H1 (cell line): ENCODE data around the gene FAR1. TPM values are rescaled to one million over a fixed set of nuclear protein-coding genes. Genes with fewer than 3 reads are reported as not detected.

Experiments used
- CTCF ChIA-PET: fragments of 300-600 bp; sonication (Branson Sonifier 250); formaldehyde crosslinking; loops from one replicate; lab custom pipeline; 2021; ENCODE audit not compliant: partially characterized antibody; lab: Charles Lee
- POLR2A ChIA-PET: fragments of 300-600 bp; sonication (Branson Sonifier 250); formaldehyde crosslinking; loops from one replicate; lab custom pipeline; 2021; ENCODE audit warnings: inconsistent platforms; ENCODE audit not compliant: partially characterized antibody; lab: Charles Lee
- DNase-seq, 2 experiments: peaks; one replicate each; pipeline versions ENCODE4 v3.0.0 to v3.0.0-alpha.2; 2010 to 2022; ENCODE audit warnings: low spot score in 2 of 2, low read depth in 1 of 2, mixed read lengths in 1 of 2
- FAIRE-seq: peaks from 2 replicates; lab custom pipeline; 2011; peaks lifted over from hg19 to GRCh38; lab: Jason Lieb, UNC
- H2AFZ ChIP-seq: 2 replicates; pipeline ENCODE4 v1.8.1; 2012; ENCODE audit warnings: low read length, inconsistent platforms
- H2AK5ac ChIP-seq: 2 replicates; pipeline ENCODE4 v1.6.1; 2013; ENCODE audit warnings: low read depth, low read length
- H2BK120ac ChIP-seq: replicated peaks from 2 replicates; pipeline ENCODE3; 2013; ENCODE audit warnings: low read depth, low read length, inconsistent platforms
- H2BK12ac ChIP-seq: 2 replicates; pipeline ENCODE4 v1.6.1; 2013; ENCODE audit warnings: low read depth, low read length
- H2BK15ac ChIP-seq: 2 replicates; pipeline ENCODE4 v1.6.1; 2013; ENCODE audit warnings: low read length
- H2BK20ac ChIP-seq: 2 replicates; pipeline ENCODE4 v1.6.1; 2013; ENCODE audit warnings: low read length
- H2BK5ac ChIP-seq: 2 replicates; pipeline ENCODE4 v1.6.1; 2013; ENCODE audit warnings: low read depth, low read length
- H3K14ac ChIP-seq: 2 replicates; pipeline ENCODE4 v1.6.1; 2013; ENCODE audit warnings: inconsistent platforms; ENCODE audit not compliant: insufficient read length
- H3K18ac ChIP-seq: 2 replicates; pipeline ENCODE4 v1.6.1; 2013; ENCODE audit warnings: low read length; ENCODE audit errors: extremely low read depth
- H3K23ac ChIP-seq: 2 replicates; pipeline ENCODE4 v1.6.1; 2013; ENCODE audit warnings: inconsistent platforms; ENCODE audit not compliant: insufficient read length
- H3K23me2 ChIP-seq: 2 replicates; pipeline ENCODE4 v1.6.1; 2013; ENCODE audit warnings: low read depth, low read length
- H3K27ac ChIP-seq: 2 replicates; pipeline ENCODE4 v1.6.1; 2011; ENCODE audit warnings: low read depth, low read length, inconsistent platforms
- H3K27me3 ChIP-seq, 4 experiments: replicated peaks in 1 of 4; 1 replicate in 1 of 4; 2 replicates in 3 of 4; pipeline versions ENCODE4 v1.6.1 to v1.8.1; 2011 to 2013; ENCODE audit warnings: low read length in 3 of 4, mild to moderate bottlenecking in 3 of 4, inconsistent platforms in 2 of 4, mixed read lengths in 2 of 4, moderate library complexity in 1 of 4; ENCODE audit not compliant: control insufficient read depth in 3 of 4, insufficient read depth in 3 of 4; ENCODE audit errors: extremely low read depth in 1 of 4
- H3K36me3 ChIP-seq, 4 experiments: 2 replicates each; pipeline versions ENCODE4 v1.6.1 to v1.8.1; 2011 to 2013; ENCODE audit warnings: mild to moderate bottlenecking in 4 of 4, low read length in 3 of 4, moderate library complexity in 2 of 4, control low read depth in 1 of 4, inconsistent platforms in 1 of 4; ENCODE audit not compliant: insufficient read depth in 4 of 4, control insufficient read depth in 2 of 4
- H3K4ac ChIP-seq: replicated peaks from 2 replicates; pipeline ENCODE3; 2013; ENCODE audit warnings: low read length, low read depth, mixed read lengths, inconsistent platforms; ENCODE audit not compliant: insufficient read length
- H3K4me1 ChIP-seq, 4 experiments: replicated peaks in 1 of 4; 1 replicate in 1 of 4; 2 replicates in 3 of 4; pipeline versions ENCODE4 v1.6.1 to v1.8.1; 2011 to 2013; ENCODE audit warnings: low read length in 3 of 4, inconsistent platforms in 2 of 4, mixed read lengths in 1 of 4; ENCODE audit not compliant: insufficient read depth in 4 of 4, control insufficient read depth in 3 of 4
- H3K4me2 ChIP-seq, 2 experiments: 2 replicates each; pipeline versions ENCODE4 v1.6.1 to v1.8.1; 2011 to 2013; ENCODE audit warnings: low read depth in 2 of 2, low read length in 2 of 2, control low read depth in 1 of 2, inconsistent platforms in 1 of 2, mild to moderate bottlenecking in 1 of 2; ENCODE audit not compliant: insufficient read depth in 1 of 2
- H3K4me3 ChIP-seq, 4 experiments: fragments of 200-600, 300-600 bp in 1 of 4; sonication (generic), shearing (Covaris generic), sonication (Bioruptor Twin) in 1 of 4; 2 replicates each; pipeline versions ENCODE4 v1.5.1 to v1.8.1; 2011 to 2016; ENCODE audit warnings: low read length in 4 of 4, low read depth in 3 of 4, control low read depth in 2 of 4, inconsistent platforms in 2 of 4, mild to moderate bottlenecking in 2 of 4, mixed read lengths in 1 of 4, moderate library complexity in 1 of 4; ENCODE audit not compliant: insufficient read depth in 2 of 4; ENCODE audit errors: extremely low read depth in 1 of 4
- H3K56ac ChIP-seq: replicated peaks from 2 replicates; pipeline ENCODE3; 2013; ENCODE audit warnings: low read depth, mild to moderate bottlenecking, mixed read lengths, low read length, inconsistent platforms; ENCODE audit not compliant: insufficient read length
- H3K79me1 ChIP-seq: 2 replicates; pipeline ENCODE4 v1.6.1; 2013; ENCODE audit warnings: low read depth, low read length, control low read depth
- H3K79me2 ChIP-seq, 2 experiments: 2 replicates each; pipeline versions ENCODE4 v1.6.1 to v1.8.1; 2012 to 2013; ENCODE audit warnings: low read length in 2 of 2, mild to moderate bottlenecking in 2 of 2, inconsistent platforms in 1 of 2; ENCODE audit not compliant: insufficient read depth in 2 of 2, control insufficient read depth in 1 of 2
- H3K9ac ChIP-seq, 4 experiments: replicated peaks in 1 of 4; 1 replicate in 1 of 4; 2 replicates in 3 of 4; pipeline versions ENCODE4 v1.6.1 to v1.8.1; 2011 to 2013; ENCODE audit warnings: low read depth in 3 of 4, low read length in 3 of 4, control low read depth in 2 of 4, mild to moderate bottlenecking in 2 of 4, moderate library complexity in 2 of 4, inconsistent platforms in 1 of 4; ENCODE audit errors: extremely low read depth in 1 of 4
- H3K9me3 ChIP-seq, 2 experiments: 2 replicates each; pipeline versions ENCODE4 v1.6.1 to v1.8.1; 2012 to 2013; ENCODE audit warnings: mild to moderate bottlenecking in 2 of 2, moderate library complexity in 2 of 2, control low read depth in 1 of 2, inconsistent platforms in 1 of 2, low read depth in 1 of 2, low read length in 1 of 2, mixed read lengths in 1 of 2; ENCODE audit not compliant: insufficient read depth in 2 of 2
- H4K20me1 ChIP-seq, 2 experiments: replicated peaks in 1 of 2; 2 replicates each; pipeline versions ENCODE3 to v1.8.1; 2011 to 2013; ENCODE audit warnings: inconsistent platforms in 2 of 2, low read length in 2 of 2, mild to moderate bottlenecking in 1 of 2; ENCODE audit not compliant: insufficient read depth in 2 of 2, control insufficient read depth in 1 of 2
- H4K5ac ChIP-seq: 2 replicates; pipeline ENCODE4 v1.6.1; 2013; ENCODE audit warnings: low read length, low read depth, mixed read lengths, inconsistent platforms; ENCODE audit not compliant: insufficient read length
- H4K8ac ChIP-seq: 2 replicates; pipeline ENCODE4 v1.8.0; 2013; ENCODE audit warnings: mild to moderate bottlenecking, moderate library complexity, low read length, inconsistent platforms; ENCODE audit not compliant: insufficient read depth; ENCODE audit errors: extremely low read depth
- H4K91ac ChIP-seq: replicated peaks from 2 replicates; pipeline ENCODE3; 2013; ENCODE audit warnings: low read length, mixed read lengths, inconsistent platforms; ENCODE audit not compliant: insufficient read length
- EGR1 ChIP-seq: IDR thresholded peaks from 2 replicates; pipeline ENCODE4 v1.6.1; 2011; ENCODE audit warnings: low read depth, low read length, borderline replicate concordance
- POLR2AphosphoS5 ChIP-seq: IDR thresholded peaks from 2 replicates; pipeline ENCODE4 v1.6.1; 2011; ENCODE audit warnings: low read depth, low read length
- TEAD4 ChIP-seq: IDR thresholded peaks from 2 replicates; pipeline ENCODE4 v1.6.1; 2012; ENCODE audit warnings: low read depth, low read length, inconsistent platforms, mixed read lengths
- WGBS, 2 experiments: shearing (Covaris generic) in 1 of 2; methylation state at CpG; one replicate each; pipeline versions ENCODE4 v1.1.6 to v1.1.7; 2013 to 2015; ENCODE audit warnings: low lambda C conversion rate in 2 of 2, mixed read lengths in 2 of 2, inconsistent platforms in 1 of 2, low coverage in 1 of 2, missing lambda C conversion rate in 1 of 2; ENCODE audit not compliant: insufficient replicate concordance in 2 of 2, insufficient coverage in 1 of 2, insufficient read length in 1 of 2; ENCODE audit errors: extremely low coverage in 1 of 2, missing lambda C conversion rate in 1 of 2; 5-methylcytosine and 5-hydroxymethylcytosine counted together
- polyA plus RNA-seq, 7 experiments: library from polyadenylated mRNA; depleted of rRNA in 3 of 7; stranded (reverse) in 5 of 7; unstranded in 2 of 7; fragments of >200 nt in 5 of 7; fragments of 200-250 nt in 2 of 7; gene quantifications; 1 replicate in 5 of 7; 2 replicates in 1 of 7; 4 replicates in 1 of 7; pipeline versions ENCODE4 v1.2.1 to v1.2.3, GENCODE V29; 2011 to 2013; ENCODE audit warnings: missing spikeins in 2 of 7, mixed read lengths in 2 of 7
- total RNA-seq: library from RNA; stranded (reverse); fragmentation: NEBNext Ultra II Directional; extraction: Animal tissue kit (Norgen Biotek cat#: 25700); gene quantifications from 2 replicates; pipeline ENCODE4 v1.2.1, GENCODE V29; 2021

Gene FAR1
- total and polyA plus RNA-seq, 2 of the 8 experiments (the other 6 are each of a cell fraction or from before 2014, with no cell fraction given) = 29.7 to 68.5 TPM

- no peaks in the 10 kb centered on the region for H3K36me3 ChIP-seq
- H4K91ac ChIP-seq = no peak overlapping the region
- no peak overlapping the region for H3K23ac ChIP-seq
- no peaks in the 10 kb centered on the region for H3K27me3 ChIP-seq
- no peak overlapping the region for H3K9ac ChIP-seq
- H3K27ac ChIP-seq = no peak overlapping the region
- no peaks in the 10 kb centered on the region for H4K20me1 ChIP-seq
- ChIA-PET CTCF (no interaction called here), POLR2A (no interaction called here)
- H3K23me2 ChIP-seq = no peaks in the 10 kb centered on the region
- H3K79me1 ChIP-seq = no peaks in the 10 kb centered on the region
- DNase-seq = no peak
- no peak overlapping the region for H3K18ac ChIP-seq
- no peak overlapping the region for H2BK5ac ChIP-seq
- H4K8ac ChIP-seq = no peak overlapping the region
- H2BK12ac ChIP-seq = no peak overlapping the region
- WGBS, 2 experiments = 90% methylated on average over 3 of the region's 3 CpGs; no CpG with 5 or more reads in 1 of the 2 experiments
- no peak overlapping the region for H2AK5ac ChIP-seq
- H2BK20ac ChIP-seq = no peak overlapping the region
- H2AFZ ChIP-seq = no peak overlapping the region
- no peak for TF ChIP-seq EGR1
- TF ChIP-seq POLR2AphosphoS5 = no peak
- TF ChIP-seq TEAD4 = no peak
- no peak overlapping the region for H3K4ac ChIP-seq
- no peak for FAIRE-seq
- H3K4me2 ChIP-seq = no peak overlapping the region
- H3K14ac ChIP-seq = no peak overlapping the region
- no peaks in the 10 kb centered on the region for H3K4me1 ChIP-seq
- H4K5ac ChIP-seq = no peak overlapping the region
- no peak overlapping the region for H3K56ac ChIP-seq
- H3K4me3 ChIP-seq = no peak overlapping the region
- H2BK15ac ChIP-seq = no peak overlapping the region
- no peaks in the 10 kb centered on the region for H3K79me2 ChIP-seq
- no peaks in the 10 kb centered on the region for H3K9me3 ChIP-seq
- no peak overlapping the region for H2BK120ac ChIP-seq
These were observed 97.4 kb downstream of the FAR1 start for GRCh38 chr11:13765886-13766285.
